Dedifferentiated amniotic fluid mesenchymal stem cell (primary cell): ENCODE data around the gene INIP.
A peak's percentile ranks its signal among the peaks of the same experiment; 100 is the strongest.
"Not testable (repeated sequence)": the region's sequence is repeated elsewhere in the genome, so short reads cannot be mapped to it uniquely, and the experiment has no call there.

ENCODE experiments used
- DNase-seq: peaks from one replicate; pipeline ENCODE4 v3.0.0-alpha.2; 2016; ENCODE audit errors: extremely low spot score

Gene INIP

GRCh38 chr9:112743216-112743836 is 25.4 kb upstream of the INIP start:
- no peak for DNase-seq

GRCh38 chr9:112734892-112735291 is 17.0 kb upstream of the INIP start:
- no peak for DNase-seq

GRCh38 chr9:112731971-112732370 is 14.1 kb upstream of the INIP start:
- no peak for DNase-seq

- no peak for DNase-seq
These were observed 10.5 kb upstream of the INIP start for GRCh38 chr9:112728401-112728800.

GRCh38 chr9:112726428-112726827 is 8.5 kb upstream of the INIP start:
- no peak for DNase-seq

- no peak for DNase-seq
These were observed 8.0 kb upstream of the INIP start for GRCh38 chr9:112725961-112726360.

- not testable (repeated sequence) for DNase-seq
These were observed 4.8 kb upstream of the INIP start for GRCh38 chr9:112722749-112723148.

- DNase-seq: no peak
These were observed 2.3 kb upstream of the INIP start for GRCh38 chr9:112720113-112720780.

GRCh38 chr9:112719696-112720095 is 1.8 kb upstream of the INIP start:
- DNase-seq: no peak

GRCh38 chr9:112719241-112719691 is 1.3 kb upstream of the INIP start:
- peak; percentile 31 for DNase-seq

GRCh38 chr9:112712678-112713077 is 5.2 kb downstream of the INIP start:
- no peak for DNase-seq

GRCh38 chr9:112711050-112711689 is 6.7 kb downstream of the INIP start:
- peak; percentile 75 for DNase-seq

GRCh38 chr9:112705768-112706427 is 12.0 kb downstream of the INIP start:
- DNase-seq: no peak

GRCh38 chr9:112703304-112703703 is 14.6 kb downstream of the INIP start:
- DNase-seq: no peak

GRCh38 chr9:112700085-112700484 is 17.8 kb downstream of the INIP start:
- no peak for DNase-seq

- no peak for DNase-seq
These were observed 18.7 kb downstream of the INIP start for GRCh38 chr9:112699230-112699629.

GRCh38 chr9:112696461-112696860 is 21.5 kb downstream of the INIP start:
- no peak for DNase-seq

GRCh38 chr9:112694706-112695555 is 23.0 kb downstream of the INIP start:
- DNase-seq: no peak

- no peak for DNase-seq
These were observed 28.7 kb downstream of the INIP start for GRCh38 chr9:112689161-112689740.

- no peak for DNase-seq
These were observed 37.0 kb downstream of the INIP start for GRCh38 chr9:112680731-112681402.

- no peak for DNase-seq
These were observed 40.9 kb downstream of the INIP start for GRCh38 chr9:112677040-112677439.
